RCC 7860 (cell line): ENCODE data around the gene C3orf62.

Experiments used
- DNase-seq: peaks from one replicate; pipeline ENCODE4 v3.0.0-alpha.2; 2015; ENCODE audit warnings: low spot score
- FAIRE-seq: peaks from 2 replicates; lab custom pipeline; 2012; peaks lifted over from hg19 to GRCh38; lab: Jason Lieb, UNC

The C3orf62 gene

GRCh38 chr3:49276475-49277382 lies at the start of gene C3orf62:
C3orf62 (minus strand) TSS chr3:49277232; CDS start chr3:49276872, 360 bp downstream.
- DNase-seq (no peak), FAIRE-seq (no peak)

- FAIRE-seq (no peak), DNase-seq (no peak)
Observed at GRCh38 chr3:49324768-49325167, 47.7 kb upstream of the C3orf62 start.

GRCh38 chr3:49316696-49317457 lies 39.8 kb upstream of the C3orf62 start:
- FAIRE-seq (no peak), DNase-seq (no peak)

- no peak for DNase-seq
- no peak for FAIRE-seq
Observed at GRCh38 chr3:49313896-49314688, 37.1 kb upstream of the C3orf62 start.

GRCh38 chr3:49311283-49311682 lies 34.3 kb upstream of the C3orf62 start:
- no peak for FAIRE-seq

GRCh38 chr3:49310677-49311076 lies 33.6 kb upstream of the C3orf62 start:
- FAIRE-seq (no peak), DNase-seq (no peak)

More at GRCh38 chr3:49311283-49311682, 34.3 kb upstream of the C3orf62 start:
- no peak for DNase-seq

GRCh38 chr3:49305608-49306007 lies 28.6 kb upstream of the C3orf62 start:
- FAIRE-seq (no peak), DNase-seq (no peak)

GRCh38 chr3:49302613-49303012 lies 25.6 kb upstream of the C3orf62 start:
- DNase-seq = no peak
- FAIRE-seq = no peak

- no peak for DNase-seq
- no peak for FAIRE-seq
Observed at GRCh38 chr3:49300595-49300994, 23.6 kb upstream of the C3orf62 start.

GRCh38 chr3:49298511-49298910 lies 21.5 kb upstream of the C3orf62 start:
- DNase-seq (no peak), FAIRE-seq (no peak)

- DNase-seq = no peak
- no peak for FAIRE-seq
Observed at GRCh38 chr3:49296781-49297411, 19.9 kb upstream of the C3orf62 start.

GRCh38 chr3:49295489-49296058 lies 18.5 kb upstream of the C3orf62 start:
- FAIRE-seq (no peak), DNase-seq (no peak)

- no peak for FAIRE-seq
- no peak for DNase-seq
Observed at GRCh38 chr3:49294343-49294742, 17.3 kb upstream of the C3orf62 start.

GRCh38 chr3:49283997-49284396 lies 7.0 kb upstream of the C3orf62 start:
- no peak for DNase-seq
- FAIRE-seq = no peak

- no peak for FAIRE-seq
- DNase-seq = no peak
Observed at GRCh38 chr3:49279376-49279775, 2.3 kb upstream of the C3orf62 start.

- no peak for DNase-seq
- FAIRE-seq = no peak
Observed at GRCh38 chr3:49278548-49278947, 1.5 kb upstream of the C3orf62 start.

GRCh38 chr3:49277383-49277775 lies 347 bp upstream of the C3orf62 start:
- no peak for DNase-seq
- no peak for FAIRE-seq

- no peak for FAIRE-seq
- DNase-seq = peak; percentile 33
Observed at GRCh38 chr3:49273825-49274532, 3.1 kb downstream of the C3orf62 start.

GRCh38 chr3:49271047-49271446 lies 6.0 kb downstream of the C3orf62 start:
- DNase-seq (no peak), FAIRE-seq (no peak)

GRCh38 chr3:49270156-49270500 lies 6.9 kb downstream of the C3orf62 start:
- DNase-seq = no peak
- FAIRE-seq = no peak
